Ishikawa (cell line): ENCODE data around the gene CYP24A1.

ENCODE experiments used
- CEBPB ChIP-seq: IDR thresholded peaks from 2 replicates; pipeline ENCODE4 v1.6.1; 2012
- CREB1 ChIP-seq: IDR thresholded peaks from 2 replicates; pipeline ENCODE4 v1.6.1; 2012; ENCODE audit warnings: low read depth
- EGR1 ChIP-seq: IDR thresholded peaks from 2 replicates; pipeline ENCODE4 v1.6.1; 2012
- EP300 ChIP-seq: IDR thresholded peaks from 2 replicates; pipeline ENCODE4 v1.6.1; 2012; ENCODE audit warnings: borderline replicate concordance
- FOXM1 ChIP-seq: IDR thresholded peaks from 2 replicates; pipeline ENCODE4 v1.6.1; 2012; ENCODE audit warnings: low read depth, borderline replicate concordance
- MAX ChIP-seq: IDR thresholded peaks from 2 replicates; pipeline ENCODE4 v1.6.1; 2012
- NFIC ChIP-seq: IDR thresholded peaks from 2 replicates; pipeline ENCODE4 v1.6.1; 2012
- RAD21 ChIP-seq: IDR thresholded peaks from 2 replicates; pipeline ENCODE4 v1.6.1; 2012; ENCODE audit warnings: low read depth
- REST ChIP-seq: IDR thresholded peaks from 2 replicates; pipeline ENCODE4 v1.6.1; 2012; ENCODE audit warnings: low read depth, mild to moderate bottlenecking
- TAF1 ChIP-seq: IDR thresholded peaks from 2 replicates; pipeline ENCODE4 v1.6.1; 2012; ENCODE audit warnings: low read depth, mild to moderate bottlenecking
- TCF12 ChIP-seq: IDR thresholded peaks from 2 replicates; pipeline ENCODE4 v1.6.1; 2012; ENCODE audit warnings: low read depth
- TEAD4 ChIP-seq: IDR thresholded peaks from 2 replicates; pipeline ENCODE4 v1.6.1; 2012
- USF1 ChIP-seq: IDR thresholded peaks from 2 replicates; pipeline ENCODE4 v1.6.1; 2012
- YY1 ChIP-seq: IDR thresholded peaks from 2 replicates; pipeline ENCODE4 v1.6.1; 2012; ENCODE audit warnings: low read depth
- ZBTB7A ChIP-seq: IDR thresholded peaks from 2 replicates; pipeline ENCODE4 v1.6.1; 2012; ENCODE audit warnings: low read depth

Gene CYP24A1

DNA sequence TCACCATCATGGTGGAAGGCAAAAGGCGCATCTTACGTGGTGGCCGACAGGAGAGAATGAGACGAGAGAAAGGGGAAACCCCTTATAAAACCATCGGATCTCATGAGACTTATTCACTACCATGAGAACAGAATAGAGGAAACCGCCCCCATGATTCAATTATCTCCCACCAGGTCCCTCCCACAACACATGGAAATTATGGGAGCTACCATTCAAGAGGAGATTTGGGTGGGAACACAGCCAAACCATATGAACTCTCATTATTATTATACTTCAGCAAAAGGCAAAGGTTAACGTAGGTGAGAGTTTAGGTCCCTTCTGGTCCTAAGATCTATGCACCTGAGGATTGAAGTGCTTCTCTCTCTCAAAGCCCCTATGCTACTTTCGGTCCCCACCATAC is 31.7 kb upstream of the CYP24A1 start:
- TF ChIP-seq REST (no peak), RAD21 (no peak), EP300 (no peak), TAF1 (no peak), FOXM1 (no peak), YY1 (no peak)

- TF ChIP-seq USF1 (no peak), EGR1 (no peak), EP300 (no peak), TAF1 (no peak), TCF12 (no peak), TEAD4 (no peak), FOXM1 (no peak), NFIC (no peak), RAD21 (no peak), MAX (no peak), CEBPB (no peak), REST (no peak), CREB1 (no peak), YY1 (no peak), ZBTB7A (no peak)
These were observed 30.7 kb upstream of the CYP24A1 start for GRCh38 chr20:54204481-54204880.

GRCh38 chr20:54204063-54204462 is 30.3 kb upstream of the CYP24A1 start:
- TF ChIP-seq USF1 (no peak), FOXM1 (no peak), NFIC (no peak), TAF1 (no peak), CEBPB (no peak), MAX (no peak), EGR1 (no peak), ZBTB7A (no peak), EP300 (no peak), RAD21 (no peak), TEAD4 (no peak), TCF12 (no peak), REST (no peak), YY1 (no peak), CREB1 (no peak)

- TF ChIP-seq TCF12: no peak
- no peak for TF ChIP-seq YY1
- no peak for TF ChIP-seq TAF1
- TF ChIP-seq FOXM1: no peak
- TF ChIP-seq RAD21: no peak
- TF ChIP-seq NFIC: no peak
- no peak for TF ChIP-seq TEAD4
- no peak for TF ChIP-seq EGR1
- TF ChIP-seq ZBTB7A: no peak
- TF ChIP-seq REST: no peak
- no peak for TF ChIP-seq CREB1
- no peak for TF ChIP-seq USF1
These were observed 29.5 kb upstream of the CYP24A1 start for GRCh38 chr20:54203281-54203680.
